ENCODE measurements around the gene PSMC3IP.

DNA sequence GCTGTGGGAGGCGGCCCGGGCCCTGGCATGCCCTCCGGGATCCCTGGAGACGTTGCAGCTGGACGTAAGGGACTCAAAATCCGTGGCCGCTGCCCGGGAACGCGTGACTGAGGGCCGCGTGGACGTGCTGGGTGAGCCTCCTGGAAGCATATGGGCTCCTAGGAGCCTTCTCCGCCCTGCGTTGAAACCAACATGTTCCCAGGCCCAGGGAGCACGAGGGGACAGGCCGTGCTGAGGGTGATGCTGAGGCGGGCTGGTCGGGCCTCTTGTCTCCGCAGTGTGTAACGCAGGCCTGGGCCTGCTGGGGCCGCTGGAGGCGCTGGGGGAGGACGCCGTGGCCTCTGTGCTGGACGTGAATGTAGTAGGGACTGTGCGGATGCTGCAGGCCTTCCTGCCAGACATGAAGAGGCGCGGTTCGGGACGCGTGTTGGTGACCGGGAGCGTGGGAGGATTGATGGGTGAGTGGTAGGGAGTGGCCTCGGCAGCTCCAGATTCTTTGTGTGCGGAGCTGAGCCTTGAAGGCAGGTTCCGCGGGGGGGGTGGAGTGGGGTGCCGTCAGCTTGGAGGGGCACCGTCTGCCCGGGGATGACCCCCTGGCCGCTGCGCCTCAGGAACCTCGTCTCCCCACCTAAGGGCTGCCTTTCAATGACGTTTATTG is 24.2 kb downstream of the PSMC3IP start:
- TF ChIP-seq, protein P1, sequence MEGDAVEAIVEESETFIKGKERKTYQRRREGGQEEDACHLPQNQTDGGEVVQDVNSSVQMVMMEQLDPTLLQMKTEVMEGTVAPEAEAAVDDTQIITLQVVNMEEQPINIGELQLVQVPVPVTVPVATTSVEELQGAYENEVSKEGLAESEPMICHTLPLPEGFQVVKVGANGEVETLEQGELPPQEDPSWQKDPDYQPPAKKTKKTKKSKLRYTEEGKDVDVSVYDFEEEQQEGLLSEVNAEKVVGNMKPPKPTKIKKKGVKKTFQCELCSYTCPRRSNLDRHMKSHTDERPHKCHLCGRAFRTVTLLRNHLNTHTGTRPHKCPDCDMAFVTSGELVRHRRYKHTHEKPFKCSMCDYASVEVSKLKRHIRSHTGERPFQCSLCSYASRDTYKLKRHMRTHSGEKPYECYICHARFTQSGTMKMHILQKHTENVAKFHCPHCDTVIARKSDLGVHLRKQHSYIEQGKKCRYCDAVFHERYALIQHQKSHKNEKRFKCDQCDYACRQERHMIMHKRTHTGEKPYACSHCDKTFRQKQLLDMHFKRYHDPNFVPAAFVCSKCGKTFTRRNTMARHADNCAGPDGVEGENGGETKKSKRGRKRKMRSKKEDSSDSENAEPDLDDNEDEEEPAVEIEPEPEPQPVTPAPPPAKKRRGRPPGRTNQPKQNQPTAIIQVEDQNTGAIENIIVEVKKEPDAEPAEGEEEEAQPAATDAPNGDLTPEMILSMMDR (conservative IDR thresholded peaks at IDR 0.05; ENCODE audit: low read depth in 2 of 2): peak in 1 of 2 experiments; percentile 26; a peak in 2 of 4 replicates
- TF ChIP-seq POLR2AphosphoS5 (IDR thresholded peaks at IDR 0.05; ENCODE audit: low read depth) (no peak), EZH2 (IDR thresholded peaks at IDR 0.05; ENCODE audit: low read depth, unreplicated experiment) (no peak), ZNF331 (CRISPR knock-in tag; IDR thresholded peaks at IDR 0.05; ENCODE audit: low read depth) (no peak), EZH2phosphoT487 (IDR thresholded peaks at IDR 0.05; ENCODE audit: unreplicated experiment) (no peak), JUNB (IDR thresholded peaks at IDR 0.05; ENCODE audit: unreplicated experiment) (no peak), CREB1 (CRISPR knock-in tag; IDR thresholded peaks at IDR 0.05; ENCODE audit: low read depth) (no peak), NANOG (IDR thresholded peaks at IDR 0.05; ENCODE audit: borderline replicate concordance) (no peak), STAT1 (IDR thresholded peaks at IDR 0.05; ENCODE audit: unreplicated experiment) (no peak)
- TF ChIP-seq, protein P2, sequence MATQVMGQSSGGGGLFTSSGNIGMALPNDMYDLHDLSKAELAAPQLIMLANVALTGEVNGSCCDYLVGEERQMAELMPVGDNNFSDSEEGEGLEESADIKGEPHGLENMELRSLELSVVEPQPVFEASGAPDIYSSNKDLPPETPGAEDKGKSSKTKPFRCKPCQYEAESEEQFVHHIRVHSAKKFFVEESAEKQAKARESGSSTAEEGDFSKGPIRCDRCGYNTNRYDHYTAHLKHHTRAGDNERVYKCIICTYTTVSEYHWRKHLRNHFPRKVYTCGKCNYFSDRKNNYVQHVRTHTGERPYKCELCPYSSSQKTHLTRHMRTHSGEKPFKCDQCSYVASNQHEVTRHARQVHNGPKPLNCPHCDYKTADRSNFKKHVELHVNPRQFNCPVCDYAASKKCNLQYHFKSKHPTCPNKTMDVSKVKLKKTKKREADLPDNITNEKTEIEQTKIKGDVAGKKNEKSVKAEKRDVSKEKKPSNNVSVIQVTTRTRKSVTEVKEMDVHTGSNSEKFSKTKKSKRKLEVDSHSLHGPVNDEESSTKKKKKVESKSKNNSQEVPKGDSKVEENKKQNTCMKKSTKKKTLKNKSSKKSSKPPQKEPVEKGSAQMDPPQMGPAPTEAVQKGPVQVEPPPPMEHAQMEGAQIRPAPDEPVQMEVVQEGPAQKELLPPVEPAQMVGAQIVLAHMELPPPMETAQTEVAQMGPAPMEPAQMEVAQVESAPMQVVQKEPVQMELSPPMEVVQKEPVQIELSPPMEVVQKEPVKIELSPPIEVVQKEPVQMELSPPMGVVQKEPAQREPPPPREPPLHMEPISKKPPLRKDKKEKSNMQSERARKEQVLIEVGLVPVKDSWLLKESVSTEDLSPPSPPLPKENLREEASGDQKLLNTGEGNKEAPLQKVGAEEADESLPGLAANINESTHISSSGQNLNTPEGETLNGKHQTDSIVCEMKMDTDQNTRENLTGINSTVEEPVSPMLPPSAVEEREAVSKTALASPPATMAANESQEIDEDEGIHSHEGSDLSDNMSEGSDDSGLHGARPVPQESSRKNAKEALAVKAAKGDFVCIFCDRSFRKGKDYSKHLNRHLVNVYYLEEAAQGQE (IDR thresholded peaks at IDR 0.05; ENCODE audit: unreplicated experiment): no peak
- TF ChIP-seq, protein P3, sequence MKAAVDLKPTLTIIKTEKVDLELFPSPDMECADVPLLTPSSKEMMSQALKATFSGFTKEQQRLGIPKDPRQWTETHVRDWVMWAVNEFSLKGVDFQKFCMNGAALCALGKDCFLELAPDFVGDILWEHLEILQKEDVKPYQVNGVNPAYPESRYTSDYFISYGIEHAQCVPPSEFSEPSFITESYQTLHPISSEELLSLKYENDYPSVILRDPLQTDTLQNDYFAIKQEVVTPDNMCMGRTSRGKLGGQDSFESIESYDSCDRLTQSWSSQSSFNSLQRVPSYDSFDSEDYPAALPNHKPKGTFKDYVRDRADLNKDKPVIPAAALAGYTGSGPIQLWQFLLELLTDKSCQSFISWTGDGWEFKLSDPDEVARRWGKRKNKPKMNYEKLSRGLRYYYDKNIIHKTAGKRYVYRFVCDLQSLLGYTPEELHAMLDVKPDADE (IDR thresholded peaks at IDR 0.05): no peak
